ENCODE measurements around the gene PCNX1.

DNA sequence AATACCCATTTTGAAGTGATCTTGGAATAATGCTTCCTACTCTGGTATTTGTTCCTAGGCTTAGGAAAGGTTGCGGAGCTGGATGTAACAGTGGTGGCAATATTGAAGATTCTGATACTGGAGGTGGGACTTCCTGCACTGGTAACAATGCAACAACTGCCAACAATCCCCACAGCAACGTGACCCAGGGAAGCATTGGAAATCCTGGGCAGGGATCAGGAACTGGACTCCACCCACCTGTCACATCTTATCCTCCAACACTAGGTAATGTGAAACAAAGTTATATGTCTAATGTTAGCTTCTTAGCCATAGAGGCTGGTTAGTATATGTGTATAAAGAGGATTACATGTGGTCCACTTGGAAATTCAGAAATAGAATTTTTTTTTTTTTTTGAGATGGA is 197.9 kb downstream of the PCNX1 start:
- TF ChIP-seq, protein P1, sequence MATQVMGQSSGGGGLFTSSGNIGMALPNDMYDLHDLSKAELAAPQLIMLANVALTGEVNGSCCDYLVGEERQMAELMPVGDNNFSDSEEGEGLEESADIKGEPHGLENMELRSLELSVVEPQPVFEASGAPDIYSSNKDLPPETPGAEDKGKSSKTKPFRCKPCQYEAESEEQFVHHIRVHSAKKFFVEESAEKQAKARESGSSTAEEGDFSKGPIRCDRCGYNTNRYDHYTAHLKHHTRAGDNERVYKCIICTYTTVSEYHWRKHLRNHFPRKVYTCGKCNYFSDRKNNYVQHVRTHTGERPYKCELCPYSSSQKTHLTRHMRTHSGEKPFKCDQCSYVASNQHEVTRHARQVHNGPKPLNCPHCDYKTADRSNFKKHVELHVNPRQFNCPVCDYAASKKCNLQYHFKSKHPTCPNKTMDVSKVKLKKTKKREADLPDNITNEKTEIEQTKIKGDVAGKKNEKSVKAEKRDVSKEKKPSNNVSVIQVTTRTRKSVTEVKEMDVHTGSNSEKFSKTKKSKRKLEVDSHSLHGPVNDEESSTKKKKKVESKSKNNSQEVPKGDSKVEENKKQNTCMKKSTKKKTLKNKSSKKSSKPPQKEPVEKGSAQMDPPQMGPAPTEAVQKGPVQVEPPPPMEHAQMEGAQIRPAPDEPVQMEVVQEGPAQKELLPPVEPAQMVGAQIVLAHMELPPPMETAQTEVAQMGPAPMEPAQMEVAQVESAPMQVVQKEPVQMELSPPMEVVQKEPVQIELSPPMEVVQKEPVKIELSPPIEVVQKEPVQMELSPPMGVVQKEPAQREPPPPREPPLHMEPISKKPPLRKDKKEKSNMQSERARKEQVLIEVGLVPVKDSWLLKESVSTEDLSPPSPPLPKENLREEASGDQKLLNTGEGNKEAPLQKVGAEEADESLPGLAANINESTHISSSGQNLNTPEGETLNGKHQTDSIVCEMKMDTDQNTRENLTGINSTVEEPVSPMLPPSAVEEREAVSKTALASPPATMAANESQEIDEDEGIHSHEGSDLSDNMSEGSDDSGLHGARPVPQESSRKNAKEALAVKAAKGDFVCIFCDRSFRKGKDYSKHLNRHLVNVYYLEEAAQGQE (IDR thresholded peaks at IDR 0.05; ENCODE audit: insufficient read depth in 1 of 2, low read depth in 2 of 2, low read length in 2 of 2), result no peak
- TF ChIP-seq POLR2AphosphoS5 (IDR thresholded peaks at IDR 0.05; ENCODE audit: low read depth, low read length) (no peak), TAF1 (IDR thresholded peaks at IDR 0.05; ENCODE audit: borderline replicate concordance, insufficient read depth, low read length) (no peak), SIN3A (IDR thresholded peaks at IDR 0.05; ENCODE audit: borderline replicate concordance, insufficient read depth, low read length) (no peak), FOXP2 (optimal IDR thresholded peaks at IDR 0.05; ENCODE audit: borderline replicate concordance, extremely low read depth, extremely low read length, insufficient read depth) (no peak)

Measured in PFSK-1 (cell line).